NCI-H2196 (cell line): ENCODE measurements around the gene FNDC3B.

Experiments
- DNase-seq: peaks from one replicate; lab custom pipeline; 2025; ENCODE audit not compliant: unreplicated experiment; lab: John Stamatoyannopoulos, UW

FNDC3B gene

GRCh38 chr3:172300862-172301261, 261.5 kb downstream of the FNDC3B start:
- DNase-seq: no peak

GRCh38 chr3:172302203-172302602, 262.8 kb downstream of the FNDC3B start:
- DNase-seq: no peak

- DNase-seq: no peak
These were observed 263.8 kb downstream of the FNDC3B start for GRCh38 chr3:172303181-172303580.

DNA sequence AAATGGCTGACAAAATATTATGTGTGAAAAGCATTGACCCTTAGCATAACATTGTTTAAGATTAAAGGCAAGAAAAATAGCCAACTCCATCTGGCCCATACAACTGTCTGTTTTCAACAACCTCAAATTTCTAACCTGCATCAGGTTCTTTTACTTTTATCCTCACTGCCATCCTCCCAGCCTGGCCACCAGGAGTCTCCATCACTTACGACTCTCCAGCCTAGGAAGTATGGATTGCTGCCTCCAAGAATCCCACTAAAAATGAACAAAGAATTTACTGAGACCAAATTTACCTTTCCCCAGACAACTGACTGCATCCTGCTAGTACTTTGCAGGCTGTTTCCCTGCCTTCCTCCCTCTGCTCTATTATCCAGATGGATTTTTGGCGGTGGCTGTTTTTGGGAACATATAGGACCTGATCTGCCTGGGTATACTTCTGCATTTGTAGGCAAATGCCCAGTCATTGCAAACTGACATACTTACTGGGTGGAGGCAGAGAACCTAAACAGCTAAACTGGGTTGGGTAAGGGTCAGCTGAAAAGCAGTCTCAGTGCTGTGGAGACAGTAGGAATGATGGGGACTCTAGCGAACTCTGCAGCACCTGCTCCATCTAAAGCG, 264.7 kb downstream of the FNDC3B start:
- no peak for DNase-seq

GRCh38 chr3:172305552-172305951, 266.2 kb downstream of the FNDC3B start:
- DNase-seq: no peak

DNA sequence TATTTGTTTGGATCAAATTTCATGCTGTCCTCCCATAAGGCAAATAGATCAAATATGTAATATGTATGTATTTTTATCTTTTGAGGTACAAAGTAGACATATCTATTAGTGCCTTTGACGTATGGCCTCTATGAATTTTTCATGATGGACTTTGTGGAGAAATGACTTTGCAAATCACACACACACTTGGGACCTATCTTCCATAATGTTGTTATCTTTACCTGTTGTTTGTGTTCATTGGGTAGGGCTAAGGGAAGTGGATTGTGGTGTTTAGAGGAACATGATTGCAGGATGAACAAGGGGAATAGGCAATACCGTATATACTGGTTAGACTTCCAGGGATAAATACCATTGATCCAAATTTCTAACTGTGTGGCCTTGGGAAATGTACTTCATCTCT, 266.6 kb downstream of the FNDC3B start:
- no peak for DNase-seq

DNA sequence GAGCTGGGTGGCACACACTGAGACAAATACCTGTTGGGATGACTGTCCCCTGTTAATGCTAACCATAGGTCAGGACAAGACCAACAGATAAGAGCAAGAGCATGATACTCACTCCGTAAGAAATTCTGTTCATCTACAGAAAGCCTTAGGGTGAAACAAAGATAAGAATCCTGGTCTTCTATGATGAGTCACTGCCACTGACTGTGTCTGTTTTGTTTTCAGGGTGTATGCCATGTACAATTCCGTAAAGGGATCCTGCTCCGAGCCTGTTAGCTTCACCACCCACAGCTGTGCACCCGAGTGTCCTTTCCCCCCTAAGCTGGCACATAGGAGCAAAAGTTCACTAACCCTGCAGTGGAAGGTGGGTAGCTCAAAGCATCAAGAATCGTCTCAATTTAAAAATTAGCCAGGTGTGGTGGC, 267.8 kb downstream of the FNDC3B start:
- no peak for DNase-seq

DNA sequence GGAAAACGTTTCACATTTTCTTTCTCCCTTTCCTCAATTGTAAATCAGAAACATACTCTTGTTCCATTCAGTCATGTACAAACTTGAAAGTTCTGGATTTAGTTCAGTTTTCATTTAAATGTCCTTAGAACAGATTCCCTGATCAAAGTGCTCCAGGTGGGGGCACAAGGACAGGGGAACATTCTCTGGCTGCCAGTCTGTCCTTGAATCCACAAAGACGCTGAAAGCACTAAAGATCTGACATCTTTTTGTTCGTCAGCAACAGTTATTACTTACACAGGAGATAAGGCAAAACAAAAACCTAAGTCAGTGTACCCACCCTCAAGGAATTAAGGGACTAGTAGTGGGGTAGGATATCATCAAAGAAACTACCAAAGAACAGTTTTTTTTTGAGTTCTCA, 269.7 kb downstream of the FNDC3B start:
- DNase-seq: no peak

DNA sequence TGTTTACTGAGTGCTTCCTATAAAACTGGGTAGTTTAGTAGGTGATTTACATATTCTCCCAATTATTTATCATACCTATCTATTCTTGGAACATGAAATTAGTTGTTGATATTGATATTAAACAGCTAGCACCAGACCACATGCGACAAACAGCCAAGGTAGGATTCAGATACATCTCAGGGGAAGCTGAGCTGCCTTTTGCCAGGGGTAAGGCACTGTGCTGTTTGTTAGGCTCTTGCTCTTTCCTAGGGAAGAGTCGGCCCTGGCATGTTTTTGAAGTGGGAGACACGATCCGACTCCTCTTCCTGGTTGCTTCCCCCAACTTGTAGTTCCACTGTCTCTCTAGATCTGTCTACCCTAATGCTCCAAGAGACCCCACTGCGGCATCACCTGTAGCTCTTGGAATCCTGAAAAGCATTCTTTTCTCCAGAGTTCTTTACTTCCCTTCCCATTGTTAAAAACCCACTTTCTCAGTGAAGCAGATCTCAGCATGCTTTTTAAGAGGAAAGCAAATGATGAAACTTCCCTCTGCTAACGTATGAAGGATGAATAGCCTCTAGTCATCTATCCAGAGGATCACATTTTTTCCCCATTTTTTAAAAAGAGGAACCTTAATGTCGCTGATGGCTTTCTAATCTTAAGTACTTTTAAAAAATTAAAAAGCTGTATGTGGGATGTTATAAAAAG, 270.5 kb downstream of the FNDC3B start:
- DNase-seq: no peak

DNA sequence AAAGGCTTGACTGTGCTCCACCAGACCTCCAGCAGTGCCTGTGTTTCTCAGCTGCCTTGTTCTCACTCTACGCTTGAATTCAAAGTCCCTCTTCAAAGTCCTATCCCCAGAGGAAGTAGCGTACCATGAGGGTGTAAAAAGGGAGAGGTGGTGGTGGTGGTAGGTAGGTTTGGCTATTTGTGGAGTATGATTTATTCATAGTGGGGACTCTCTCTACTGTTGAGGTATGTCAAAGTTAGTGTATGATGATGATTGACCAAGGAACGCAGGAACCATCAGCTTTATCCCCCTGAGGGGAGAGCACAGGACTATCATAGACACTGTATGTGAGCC, 271.0 kb downstream of the FNDC3B start:
- no peak for DNase-seq

DNA sequence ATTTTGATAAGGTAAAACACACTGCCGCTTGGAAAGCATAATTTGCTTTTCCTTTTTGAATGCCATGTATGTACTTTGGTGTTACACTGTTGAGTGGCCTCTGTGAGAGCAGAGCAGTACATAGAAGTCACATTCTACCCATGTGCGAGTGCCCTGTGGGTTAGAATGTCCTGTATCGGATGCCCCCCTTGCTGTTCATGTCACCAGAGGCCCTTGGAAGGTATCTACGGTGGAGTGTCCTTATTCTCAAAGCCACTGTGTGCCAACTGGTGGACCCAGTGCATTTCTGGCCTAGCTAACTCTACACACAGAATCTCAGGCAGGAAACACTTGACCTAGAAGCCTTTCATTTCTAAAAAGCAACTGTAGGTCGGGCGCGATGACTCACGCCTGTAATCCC, 271.8 kb downstream of the FNDC3B start:
- DNase-seq: no peak

GRCh38 chr3:172312001-172312400, 272.6 kb downstream of the FNDC3B start:
- DNase-seq: no peak

GRCh38 chr3:172312711-172313110, 273.3 kb downstream of the FNDC3B start:
- DNase-seq: no peak

DNA sequence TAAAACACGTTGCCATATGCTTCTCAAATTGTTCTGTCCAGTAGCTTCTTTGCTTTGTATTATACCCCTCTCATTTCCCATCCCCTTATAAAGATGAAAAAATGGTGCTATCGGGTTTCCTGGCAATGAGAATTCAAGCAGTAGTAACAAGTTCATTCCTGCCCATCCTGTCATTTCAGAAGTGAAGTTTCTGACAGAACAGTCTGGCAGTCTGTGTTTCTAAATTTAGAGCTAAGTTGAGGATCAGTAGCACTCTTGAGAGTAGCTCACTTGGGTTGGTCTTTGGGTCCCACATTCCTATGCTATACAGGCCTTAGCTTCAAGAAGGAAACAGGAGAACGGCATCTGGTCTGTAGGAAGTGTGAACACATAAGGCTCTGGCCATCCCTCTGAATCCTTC, 274.3 kb downstream of the FNDC3B start:
- peak; percentile 27 for DNase-seq

DNA sequence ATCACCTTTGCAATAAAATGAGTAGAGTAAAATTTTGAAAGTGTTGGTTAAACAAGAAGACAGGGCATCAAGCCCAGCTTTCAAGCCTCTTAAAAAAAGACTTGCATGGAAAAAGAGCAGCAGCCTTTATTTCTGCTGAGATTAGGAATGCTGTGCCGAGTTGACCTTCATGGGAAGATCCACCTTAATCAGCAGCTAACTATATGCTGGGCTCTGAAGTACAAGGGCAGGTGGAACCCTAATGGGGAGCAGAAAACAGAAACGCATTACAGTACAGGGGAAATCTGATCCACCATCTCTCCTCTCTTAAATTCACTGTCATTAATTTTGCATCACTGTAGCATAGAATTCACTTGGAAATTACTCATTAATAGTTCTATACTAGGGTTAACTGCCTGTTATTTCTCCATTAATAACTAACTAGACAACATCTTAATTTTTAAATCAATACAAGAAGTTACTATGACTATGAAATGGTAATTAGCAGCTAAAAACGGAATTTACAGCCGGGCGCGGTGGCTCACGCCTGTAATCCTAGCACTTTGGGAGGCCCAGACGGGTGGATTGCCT, 275.3 kb downstream of the FNDC3B start:
- DNase-seq: no peak

- DNase-seq: peak; percentile 45
These were observed 276.2 kb downstream of the FNDC3B start for GRCh38 chr3:172315401-172316091.

DNA sequence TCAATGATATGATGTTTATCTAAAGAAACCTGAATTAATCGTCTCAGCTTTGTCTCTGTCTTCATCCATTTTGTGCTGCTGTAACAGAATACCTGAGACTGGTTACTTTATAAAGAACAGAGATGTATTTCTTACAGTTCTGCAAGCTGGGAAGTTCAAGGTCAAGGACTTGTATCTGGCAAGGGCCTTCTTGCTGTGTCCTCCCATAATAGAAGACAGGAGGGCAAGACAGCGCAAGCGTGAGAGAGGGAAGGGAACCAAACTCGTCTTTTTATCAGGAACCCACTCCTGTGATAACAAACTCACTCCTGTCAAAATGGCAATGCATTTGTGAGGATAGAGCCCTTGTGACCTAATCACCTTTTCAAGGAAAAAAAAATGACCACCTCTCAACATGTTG, 277.4 kb downstream of the FNDC3B start:
- DNase-seq: no peak

DNA sequence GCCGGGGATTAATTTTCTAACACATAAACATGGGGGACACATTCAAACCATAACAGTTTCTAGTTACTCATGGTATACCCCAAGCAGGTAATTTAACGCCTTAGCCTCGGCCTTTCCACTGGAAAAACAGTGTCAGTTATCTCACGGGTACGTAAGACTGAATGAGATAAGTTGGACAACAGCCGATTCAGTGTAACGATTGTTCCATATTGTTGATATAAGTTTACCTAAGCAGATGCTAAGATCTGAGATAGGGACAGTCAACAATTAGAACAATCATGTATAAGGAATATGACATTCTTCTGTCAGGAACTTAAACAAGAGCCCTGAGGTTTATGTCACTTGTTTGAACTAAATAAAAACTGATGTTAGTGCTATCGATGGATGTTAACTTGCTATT, 278.1 kb downstream of the FNDC3B start:
- DNase-seq: no peak

GRCh38 chr3:172317984-172318383, 278.6 kb downstream of the FNDC3B start:
- peak; percentile 46 for DNase-seq

GRCh38 chr3:172319595-172319994, 280.2 kb downstream of the FNDC3B start:
- no peak for DNase-seq

DNA sequence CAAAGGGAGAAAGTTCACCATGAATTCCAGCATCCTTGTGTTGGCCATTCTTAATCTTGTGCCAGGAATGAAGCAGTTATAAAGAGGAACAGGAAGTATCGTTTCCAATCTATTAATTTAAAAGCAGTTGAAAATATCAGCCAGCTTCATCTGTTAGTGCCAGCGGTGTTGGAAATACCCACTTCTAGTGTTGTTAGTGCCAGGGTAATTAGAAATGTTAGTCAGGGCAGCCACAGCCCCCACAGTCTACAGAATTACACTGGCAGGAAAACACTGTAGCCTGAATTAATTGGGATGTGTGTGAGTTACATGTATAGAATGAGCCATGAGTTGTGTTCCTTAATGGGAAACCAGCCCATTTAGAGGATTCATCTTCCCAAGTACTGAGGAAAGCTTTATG, 281.1 kb downstream of the FNDC3B start:
- no peak for DNase-seq

- peak; percentile 21 for DNase-seq
These were observed 281.7 kb downstream of the FNDC3B start for GRCh38 chr3:172321035-172321434.
